K562 (cell line): ENCODE data around the gene NR2E1. TPM values are rescaled to one million over a fixed set of nuclear protein-coding genes. Genes with fewer than 3 reads are reported as not detected.

Experiments used
- ATAC-seq: fragments of 200-7000 bp; cut with Tn5 transposase; 3 replicates; pipeline ENCODE4 v1.9.1; 2020; ENCODE audit warnings: moderate library complexity
- BruUV-seq: library from RNA; stranded (reverse); fragments of 400-500 nt; replicated peaks from 2 replicates; lab custom pipeline; 2021; lab: Mats Ljungman, UMichigan
- CTCF ChIA-PET: fragments of 300-600 bp; formaldehyde crosslinking; extraction: SDS; loops from one replicate; lab custom pipeline; 2021; ENCODE audit warnings: low intra/inter-chr PET ratio; lab: Yijun Ruan, JAX
- POLR2A ChIA-PET: fragments of 300-600, 350-650 bp; sonication (Branson Sonifier 250); formaldehyde crosslinking; extraction: SDS; loops from one replicate; lab custom pipeline; 2021; ENCODE audit warnings: antibody characterized with exemption, inconsistent platforms; lab: Yijun Ruan, JAX
- DNase-seq, 4 experiments: peaks; one replicate each; pipeline versions ENCODE4 v3.0.0 to v3.0.0-alpha.2; 2011 to 2018; ENCODE audit warnings: low spot score in 3 of 4, mixed read lengths in 3 of 4; ENCODE audit errors: extremely low read depth in 1 of 4
- FAIRE-seq: peaks from 2 replicates; lab custom pipeline; 2011; peaks lifted over from hg19 to GRCh38; lab: Jason Lieb, UNC
- H2AFZ ChIP-seq: 2 replicates; pipeline ENCODE4 v1.6.0; 2011; ENCODE audit warnings: low read depth, low read length, control low read depth, inconsistent platforms
- H3K27ac ChIP-seq: fragments of 200-600 bp; 3 replicates; pipeline ENCODE4 v1.8.0; 2011; ENCODE audit warnings: low read depth, mild to moderate bottlenecking, control low read depth, inconsistent platforms, low read length, moderate library complexity, mixed read lengths; ENCODE audit errors: extremely low read depth
- H3K27me3 ChIP-seq, 2 experiments: fragments of 300-600 bp in 1 of 2; 2 replicates in 1 of 2; 3 replicates in 1 of 2; pipeline versions ENCODE4 v1.6.0 to v1.8.0; 2011; ENCODE audit warnings: inconsistent platforms in 2 of 2, low read length in 2 of 2, mild to moderate bottlenecking in 1 of 2, mixed read lengths in 1 of 2, moderate library complexity in 1 of 2; ENCODE audit not compliant: control insufficient read depth in 2 of 2, insufficient read depth in 2 of 2
- H3K36me3 ChIP-seq: fragments of 300-600 bp; 3 replicates; pipeline ENCODE4 v1.8.0; 2011; ENCODE audit warnings: mild to moderate bottlenecking, low read length, inconsistent platforms; ENCODE audit not compliant: control insufficient read depth, insufficient read depth
- H3K4me1 ChIP-seq, 2 experiments: fragments of 200-600 bp in 1 of 2; replicated peaks in 1 of 2; 2 replicates in 1 of 2; 3 replicates in 1 of 2; pipeline versions ENCODE4 v1.5.1 to v1.8.0; 2011; ENCODE audit warnings: inconsistent platforms in 2 of 2, low read length in 2 of 2, mild to moderate bottlenecking in 1 of 2, mixed read lengths in 1 of 2, moderate library complexity in 1 of 2; ENCODE audit not compliant: control insufficient read depth in 2 of 2, insufficient read depth in 2 of 2
- H3K4me2 ChIP-seq: 2 replicates; pipeline ENCODE4 v1.6.1; 2011; ENCODE audit warnings: low read length, control low read depth, inconsistent platforms, mixed read lengths; ENCODE audit not compliant: insufficient read depth
- H3K4me3 ChIP-seq: fragments of 200-600 bp; sonication (generic), shearing (Covaris generic); 2 replicates; pipeline ENCODE4 v1.5.1; 2016; ENCODE audit warnings: control low read depth, inconsistent platforms
- H3K79me2 ChIP-seq: fragments of 200-600 bp; 3 replicates; pipeline ENCODE4 v1.8.0; 2011; ENCODE audit warnings: low read length, inconsistent platforms; ENCODE audit not compliant: control insufficient read depth, insufficient read depth
- H3K9ac ChIP-seq, 2 experiments: 2 replicates each; pipeline versions ENCODE4 v1.6.0 to v1.6.1; 2011; ENCODE audit warnings: low read depth in 2 of 2, low read length in 2 of 2, control low read depth in 1 of 2, inconsistent platforms in 1 of 2, mild to moderate bottlenecking in 1 of 2, mixed read lengths in 1 of 2; ENCODE audit not compliant: insufficient read depth in 1 of 2
- H3K9me1 ChIP-seq: one replicate; pipeline ENCODE4 v1.6.0; 2011; ENCODE audit warnings: inconsistent platforms, mild to moderate bottlenecking, low read length, moderate library complexity; ENCODE audit not compliant: control insufficient read depth, insufficient read depth
- H3K9me3 ChIP-seq: replicated peaks from 2 replicates; pipeline ENCODE4 v1.5.1; 2011; ENCODE audit warnings: low read depth, low read length, inconsistent platforms; ENCODE audit not compliant: control insufficient read depth, insufficient read depth
- H4K20me1 ChIP-seq: replicated peaks from 2 replicates; pipeline ENCODE4 v1.6.1; 2011; ENCODE audit warnings: low read length, inconsistent platforms, mixed read lengths; ENCODE audit not compliant: control insufficient read depth, insufficient read depth
- BRD4 ChIP-seq: fragments of 200-600 bp; sonication (generic); IDR thresholded peaks from 2 replicates; pipeline ENCODE4 v1.6.1; 2017; ENCODE audit warnings: inconsistent platforms
- ELF1 ChIP-seq: fragments of 200-800 bp; sonication (Bioruptor generic); IDR thresholded peaks from 2 replicates; pipeline ENCODE4 v1.6.1; 2016; ENCODE audit warnings: missing genetic modification characterization, missing compliant biosample characterization
- MNT ChIP-seq, 2 experiments: fragments of 450-650 bp; conservative IDR thresholded peaks; 2 replicates each; pipeline ENCODE4 v1.6.1; 2017; ENCODE audit warnings: mild to moderate bottlenecking in 2 of 2, moderate library complexity in 2 of 2
- SMAD3 ChIP-seq: fragments of 450-650 bp; formaldehyde crosslinking; conservative IDR thresholded peaks from 2 replicates; pipeline ENCODE4 v1.4.0; 2020; ENCODE audit warnings: mild to moderate bottlenecking
- ZFP30 ChIP-seq: fragments of 250-450 bp; sonication (Bioruptor Pico); IDR thresholded peaks from 2 replicates; pipeline ENCODE4 v1.8.0; 2022; ENCODE audit warnings: moderate library complexity, mild to moderate bottlenecking, inconsistent platforms, borderline replicate concordance
- ZNF143 ChIP-seq: sonication (generic); formaldehyde crosslinking; IDR thresholded peaks from 2 replicates; pipeline ENCODE4 v1.9.0; 2022; ENCODE audit warnings: mild to moderate bottlenecking, missing genetic modification reagents
- WGBS: fragments of 100-300 bp; shearing (Covaris generic); methylation state at CpG from one replicate; pipeline ENCODE4 v1.1.6; 2016; ENCODE audit warnings: low coverage, mixed read lengths; ENCODE audit not compliant: insufficient coverage; ENCODE audit errors: missing lambda C conversion rate; 5-methylcytosine and 5-hydroxymethylcytosine counted together
- in situ Hi-C: fragments of 300-500 bp; cut with MboI; formaldehyde crosslinking; loops from 4 replicates; pipeline ENCODE4 v1.15.0; 2018; ENCODE audit warnings: inconsistent platforms, mixed read lengths
- intact Hi-C: fragments of 100-400 bp; cut with micrococcal nuclease; formaldehyde crosslinking; loops from 2 replicates; pipeline ENCODE4 v1.14.2; 2022
- polyA plus RNA-seq, 8 experiments: library from polyadenylated mRNA; depleted of rRNA in 4 of 8; stranded (reverse) in 5 of 8; unstranded in 3 of 8; fragments of >200 nt; fragmentation: Nextera tagmentation in 2 of 8; fragmentation: Illumina TruSeq in 1 of 8; extraction: Ambion mirVana in 2 of 8; extraction: Trizol in 1 of 8; gene quantifications; 2 replicates each; pipeline versions ENCODE4 v1.2.1 to v1.2.3, GENCODE V29; 2011 to 2014; ENCODE audit warnings: inconsistent platforms in 1 of 8, missing spikeins in 1 of 8
- total RNA-seq, 7 experiments: library from RNA; depleted of rRNA in 6 of 7; stranded (reverse); fragments of >200 nt in 6 of 7; fragmentation: Illumina TruSeq in 2 of 7; extraction: Trizol in 2 of 7; gene quantifications; 2 replicates each; pipeline versions ENCODE4 v1.2.1 to v1.2.3, GENCODE V29; 2011 to 2021; ENCODE audit warnings: low replicate concordance in 1 of 7
- TF ChIP-seq, protein P1 (sequence below), 2 experiments: fragments of 150-350 bp in 1 of 2; IDR thresholded peaks; 2 replicates each; pipeline ENCODE4 v1.6.1; 2012 to 2016; ENCODE audit warnings: low read depth in 2 of 2, low read length in 2 of 2, mild to moderate bottlenecking in 1 of 2, moderate library complexity in 1 of 2
- TF ChIP-seq, protein P2 (sequence below): fragments of 250-450 bp; sonication (Bioruptor Pico); IDR thresholded peaks from 2 replicates; pipeline ENCODE4 v1.8.0; 2022; ENCODE audit warnings: moderate library complexity, mild to moderate bottlenecking, inconsistent platforms
- TF ChIP-seq, protein P3 (sequence below): fragments of 250-450 bp; sonication (Bioruptor Pico); IDR thresholded peaks from 2 replicates; pipeline ENCODE4 v1.4.0; 2020; ENCODE audit warnings: mild to moderate bottlenecking

The NR2E1 gene
- total and polyA plus RNA-seq, 9 of the 15 experiments (the other 6 are each of a cell fraction or from before 2014, with no cell fraction given), result not detected

- TF ChIP-seq, protein P1, sequence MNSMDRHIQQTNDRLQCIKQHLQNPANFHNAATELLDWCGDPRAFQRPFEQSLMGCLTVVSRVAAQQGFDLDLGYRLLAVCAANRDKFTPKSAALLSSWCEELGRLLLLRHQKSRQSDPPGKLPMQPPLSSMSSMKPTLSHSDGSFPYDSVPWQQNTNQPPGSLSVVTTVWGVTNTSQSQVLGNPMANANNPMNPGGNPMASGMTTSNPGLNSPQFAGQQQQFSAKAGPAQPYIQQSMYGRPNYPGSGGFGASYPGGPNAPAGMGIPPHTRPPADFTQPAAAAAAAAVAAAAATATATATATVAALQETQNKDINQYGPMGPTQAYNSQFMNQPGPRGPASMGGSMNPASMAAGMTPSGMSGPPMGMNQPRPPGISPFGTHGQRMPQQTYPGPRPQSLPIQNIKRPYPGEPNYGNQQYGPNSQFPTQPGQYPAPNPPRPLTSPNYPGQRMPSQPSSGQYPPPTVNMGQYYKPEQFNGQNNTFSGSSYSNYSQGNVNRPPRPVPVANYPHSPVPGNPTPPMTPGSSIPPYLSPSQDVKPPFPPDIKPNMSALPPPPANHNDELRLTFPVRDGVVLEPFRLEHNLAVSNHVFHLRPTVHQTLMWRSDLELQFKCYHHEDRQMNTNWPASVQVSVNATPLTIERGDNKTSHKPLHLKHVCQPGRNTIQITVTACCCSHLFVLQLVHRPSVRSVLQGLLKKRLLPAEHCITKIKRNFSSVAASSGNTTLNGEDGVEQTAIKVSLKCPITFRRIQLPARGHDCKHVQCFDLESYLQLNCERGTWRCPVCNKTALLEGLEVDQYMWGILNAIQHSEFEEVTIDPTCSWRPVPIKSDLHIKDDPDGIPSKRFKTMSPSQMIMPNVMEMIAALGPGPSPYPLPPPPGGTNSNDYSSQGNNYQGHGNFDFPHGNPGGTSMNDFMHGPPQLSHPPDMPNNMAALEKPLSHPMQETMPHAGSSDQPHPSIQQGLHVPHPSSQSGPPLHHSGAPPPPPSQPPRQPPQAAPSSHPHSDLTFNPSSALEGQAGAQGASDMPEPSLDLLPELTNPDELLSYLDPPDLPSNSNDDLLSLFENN (IDR thresholded peaks at IDR 0.05; ENCODE audit: low read depth in 2 of 2, low read length in 2 of 2), result no peak
- TF ChIP-seq ZFP30, result no peak
- TF ChIP-seq ELF1 (tag), result no peak
Measured at GRCh38 chr6:108119769-108120141, 46.1 kb upstream of the NR2E1 start (continued).

- H3K27ac ChIP-seq, result no peak overlapping the region
- H2AFZ ChIP-seq, result no peak overlapping the region
- no peaks in the 10 kb centered on the region for H3K9me3 ChIP-seq
- no peaks in the 10 kb centered on the region for H3K36me3 ChIP-seq
- no peak overlapping the region for H3K9ac ChIP-seq
- no peaks in the 10 kb centered on the region for H4K20me1 ChIP-seq
- FAIRE-seq (no peak), DNase-seq (no peak), ATAC-seq (no peak)
- in situ Hi-C loops, result no loop called here
- H3K4me1 ChIP-seq, result peaks cover 0 to 21% of the 10 kb centered on the region in 2 experiments; a peak in 3 of 5 replicates
- ChIA-PET POLR2A (interaction anchor here (0.8 to 1.2 kb wide), 3 partner anchors 10 to 146 kb away, joined by 4 read pairs; no protein-coding TSS in a partner anchor), CTCF (no interaction called here)
- no peak overlapping the region for H3K4me3 ChIP-seq
- H3K27me3 ChIP-seq, result peaks cover 27 to 64% of the 10 kb centered on the region in 2 experiments; a peak in 4 of 5 replicates
- no peak overlapping the region for H3K4me2 ChIP-seq
- BruUV-seq, result no TSS peak
- 27% methylated on average over 12 of the region's 12 CpGs for WGBS
- H3K9me1 ChIP-seq, result no peaks in the 10 kb centered on the region
- H3K79me2 ChIP-seq, result no peaks in the 10 kb centered on the region
- intact Hi-C loops, result no loop called here
- no peak for TF ChIP-seq SMAD3 (CRISPR knock-in tag)
- TF ChIP-seq, protein P2, sequence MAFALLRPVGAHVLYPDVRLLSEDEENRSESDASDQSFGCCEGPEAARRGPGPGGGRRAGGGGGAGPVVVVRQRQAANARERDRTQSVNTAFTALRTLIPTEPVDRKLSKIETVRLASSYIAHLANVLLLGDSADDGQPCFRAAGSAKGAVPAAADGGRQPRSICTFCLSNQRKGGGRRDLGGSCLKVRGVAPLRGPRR (CRISPR knock-in tag), result no peak
- TF ChIP-seq BRD4, result no peak
- no peak for TF ChIP-seq ZNF143 (CRISPR knock-in tag)
- TF ChIP-seq, protein P3, sequence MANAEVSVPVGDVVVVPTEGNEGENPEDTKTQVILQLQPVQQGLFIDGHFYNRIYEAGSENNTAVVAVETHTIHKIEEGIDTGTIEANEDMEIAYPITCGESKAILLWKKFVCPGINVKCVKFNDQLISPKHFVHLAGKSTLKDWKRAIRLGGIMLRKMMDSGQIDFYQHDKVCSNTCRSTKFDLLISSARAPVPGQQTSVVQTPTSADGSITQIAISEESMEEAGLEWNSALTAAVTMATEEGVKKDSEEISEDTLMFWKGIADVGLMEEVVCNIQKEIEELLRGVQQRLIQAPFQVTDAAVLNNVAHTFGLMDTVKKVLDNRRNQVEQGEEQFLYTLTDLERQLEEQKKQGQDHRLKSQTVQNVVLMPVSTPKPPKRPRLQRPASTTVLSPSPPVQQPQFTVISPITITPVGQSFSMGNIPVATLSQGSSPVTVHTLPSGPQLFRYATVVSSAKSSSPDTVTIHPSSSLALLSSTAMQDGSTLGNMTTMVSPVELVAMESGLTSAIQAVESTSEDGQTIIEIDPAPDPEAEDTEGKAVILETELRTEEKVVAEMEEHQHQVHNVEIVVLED (CRISPR knock-in tag), result no peak
- TF ChIP-seq MNT (conservative IDR thresholded peaks at IDR 0.05), result no peak
Measured at GRCh38 chr6:108120311-108120710, 45.5 kb upstream of the NR2E1 start.
